GM19468 (cell line): ENCODE data around the gene MBLAC1.

Experiments used
- ATAC-seq: cut with Tn5 transposase; IDR thresholded peaks from one replicate; pipeline ENCODE4 v1.9.1; 2021; ENCODE audit warnings: mild to moderate bottlenecking, moderate library complexity, moderate number of reproducible peaks; ENCODE audit not compliant: unreplicated experiment; ENCODE audit errors: extremely low read depth

The MBLAC1 gene

GRCh38 chr7:100166970-100167911 lies 40.5 kb downstream of the MBLAC1 start:
- ATAC-seq, result no peak

- no peak for ATAC-seq
Measured at GRCh38 chr7:100167912-100168323, 41.2 kb downstream of the MBLAC1 start.

DNA sequence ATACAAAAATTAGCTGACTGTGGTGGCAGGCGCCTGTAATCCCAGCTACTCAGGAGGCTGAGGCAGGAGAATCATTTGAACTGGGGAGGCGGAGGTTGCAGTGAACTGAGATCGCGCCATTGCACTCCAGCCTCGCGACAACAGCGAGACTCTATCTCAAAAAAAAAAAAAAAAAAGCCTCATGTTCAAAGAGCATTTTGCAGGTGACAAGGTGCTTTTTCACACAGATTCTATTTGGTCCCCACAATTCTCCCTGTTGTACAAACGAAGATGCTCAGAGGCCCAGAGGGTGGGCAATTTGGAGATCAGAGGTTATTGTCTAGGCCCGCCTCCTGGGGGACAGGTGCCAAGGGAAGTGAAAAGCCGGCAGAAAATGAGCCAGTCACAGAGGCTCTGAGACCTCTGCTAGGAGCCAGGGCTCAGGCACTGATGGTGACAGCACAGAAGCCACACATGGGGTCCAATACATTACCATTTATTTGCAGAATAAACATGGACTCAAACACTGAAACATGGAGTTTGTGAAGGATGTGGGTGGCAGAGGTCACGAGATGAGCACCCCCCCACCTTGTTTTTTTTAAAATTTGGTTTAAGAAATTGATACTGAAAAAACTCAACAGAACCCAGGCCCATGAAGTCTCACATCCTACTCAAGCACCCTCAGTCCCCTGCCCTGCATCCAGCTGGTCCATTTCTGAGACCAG lies 42.5 kb downstream of the MBLAC1 start:
- no peak for ATAC-seq

GRCh38 chr7:100170101-100170897 lies 43.5 kb downstream of the MBLAC1 start:
- ATAC-seq, result no peak

DNA sequence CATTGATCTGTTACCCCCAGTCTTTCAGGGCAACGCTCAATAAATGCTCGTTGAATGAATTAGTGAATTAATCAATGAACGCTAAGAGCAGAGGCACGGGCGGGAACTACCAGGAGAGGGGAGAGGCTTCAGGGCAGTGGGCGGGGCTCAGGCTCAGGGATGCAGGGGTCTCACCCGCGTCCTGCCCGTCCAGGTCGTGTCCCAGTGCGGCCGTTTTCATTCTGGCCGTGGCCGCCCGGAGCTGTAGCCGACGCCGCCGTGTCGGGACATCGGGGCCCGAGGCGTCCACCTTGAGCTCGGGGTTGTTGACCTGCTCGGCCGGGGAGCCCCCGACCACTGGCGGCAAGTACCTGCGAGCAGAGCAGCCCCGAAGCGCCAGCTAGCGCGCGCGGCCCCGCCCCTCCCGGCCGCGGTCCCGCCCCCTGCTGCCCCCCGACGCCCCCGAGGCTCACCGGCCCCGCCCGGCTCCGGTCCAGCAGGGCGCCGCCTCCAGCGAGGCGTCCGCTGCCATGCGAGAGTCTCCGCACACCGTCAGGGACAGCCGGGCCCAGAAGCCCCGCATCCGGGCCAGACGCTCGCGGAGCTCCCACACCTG lies 44.4 kb downstream of the MBLAC1 start:
- ATAC-seq, result no peak

GRCh38 chr7:100171840-100172239 lies 45.1 kb downstream of the MBLAC1 start:
- ATAC-seq, result no peak

DNA sequence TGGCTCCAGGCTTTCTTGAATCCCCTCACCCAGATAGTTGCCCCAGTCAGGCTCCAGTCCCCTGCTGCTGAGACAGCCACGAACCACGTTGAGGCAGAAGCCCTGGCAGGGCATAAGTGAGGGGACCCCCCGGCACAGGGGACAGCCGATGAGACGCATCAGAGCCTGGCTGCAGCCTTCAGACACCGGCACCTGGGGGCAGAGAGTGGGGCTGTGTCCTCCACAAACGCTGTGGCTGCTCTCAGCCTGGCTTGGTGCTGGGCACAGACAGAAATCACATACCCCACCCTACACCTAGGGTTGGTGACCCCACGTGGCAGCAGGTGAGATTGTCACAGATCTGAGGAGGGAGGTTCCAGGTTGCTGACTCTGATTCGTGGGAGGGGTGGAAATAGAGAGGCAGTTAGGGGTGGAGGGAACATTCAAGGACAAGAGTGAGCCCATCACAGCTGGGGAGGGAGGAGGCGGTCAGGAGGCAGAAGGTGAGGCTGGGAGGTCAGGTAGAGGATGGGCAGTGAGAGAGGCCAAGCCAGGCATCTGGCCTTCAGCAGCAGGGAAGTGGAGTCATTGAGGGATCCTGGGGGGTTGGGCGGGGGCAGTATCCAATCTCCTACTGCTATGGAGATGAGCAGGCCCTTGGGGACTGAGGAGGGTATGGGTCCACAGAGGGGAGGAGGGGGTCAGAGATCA lies 47.2 kb downstream of the MBLAC1 start:
- no peak for ATAC-seq

- ATAC-seq, result no peak
Measured at GRCh38 chr7:100174582-100174981, 47.8 kb downstream of the MBLAC1 start.

DNA sequence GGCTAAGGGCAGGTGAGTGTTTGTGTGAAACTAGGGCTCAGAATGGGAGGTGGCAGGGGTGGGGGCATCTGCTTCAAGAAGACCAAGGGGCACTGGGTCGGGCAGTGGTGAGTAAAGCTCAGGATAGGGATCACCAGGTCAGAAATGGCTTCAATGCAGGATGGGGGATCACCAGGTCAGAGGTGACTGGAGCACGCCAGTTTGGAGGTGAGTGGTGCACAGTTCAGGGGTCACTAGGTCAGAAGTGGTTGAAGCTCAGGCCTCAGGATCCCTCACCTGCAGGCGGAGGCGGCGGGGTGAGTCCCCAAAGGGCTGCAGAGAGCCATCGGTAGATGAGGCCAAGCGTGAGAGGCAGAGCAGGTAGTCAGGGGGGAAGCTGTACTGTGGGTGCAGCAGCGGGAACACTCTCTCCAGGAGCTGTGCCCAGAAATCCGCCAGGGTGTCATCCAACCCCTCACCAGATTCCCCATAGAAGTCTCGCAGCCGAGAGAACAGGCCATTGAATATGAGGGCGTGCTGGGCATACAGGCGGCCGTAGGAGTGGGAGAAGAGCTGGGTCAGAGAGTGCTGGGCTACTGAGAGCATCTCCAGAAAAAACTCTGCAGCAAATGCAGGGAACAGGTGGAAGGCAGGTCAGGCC lies 48.6 kb downstream of the MBLAC1 start:
- no peak for ATAC-seq

DNA sequence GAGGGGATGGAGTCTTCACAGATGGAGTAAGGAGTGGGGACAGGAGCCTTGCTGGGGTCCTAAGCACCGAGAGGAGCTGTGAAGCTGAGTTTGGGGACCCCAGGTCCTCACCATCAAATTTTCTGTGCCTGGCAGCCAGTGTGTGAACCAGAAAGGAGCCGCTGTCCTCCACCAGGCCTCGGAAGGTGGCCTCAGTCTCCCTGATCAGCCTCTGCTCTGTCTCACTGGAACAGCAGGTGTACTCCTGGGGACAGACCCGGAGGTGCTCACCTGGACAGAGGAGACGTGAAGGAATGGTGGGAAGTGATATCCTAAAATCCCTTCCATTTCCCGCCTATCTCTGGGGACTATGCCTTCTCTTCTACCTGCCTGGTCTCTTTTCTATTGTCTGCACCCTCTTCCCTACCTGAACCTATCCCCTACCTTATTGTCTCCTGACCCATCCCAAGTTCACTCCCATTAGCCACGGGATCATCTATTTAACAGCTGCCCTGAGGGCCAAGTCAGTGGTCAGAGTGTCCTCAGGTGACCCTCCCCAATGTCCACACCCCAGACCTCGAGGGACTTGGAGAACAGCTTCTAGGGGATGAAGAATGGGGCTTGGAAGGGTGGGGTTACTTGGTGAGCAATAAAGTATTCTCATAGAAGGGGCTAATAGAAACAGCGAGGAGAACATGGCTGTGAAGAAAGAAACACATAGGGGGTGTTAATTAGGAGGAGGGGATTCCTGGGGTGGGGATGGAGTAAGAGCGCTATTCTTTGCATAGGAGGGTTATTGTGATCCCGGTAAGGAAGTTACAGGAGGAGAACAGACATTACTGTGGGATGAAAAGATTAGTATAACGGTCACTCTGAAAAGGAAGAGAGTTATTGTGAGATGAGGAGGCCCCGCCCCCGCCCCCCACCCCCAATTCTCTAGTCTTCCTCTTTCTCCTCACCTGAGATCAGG lies 49.6 kb downstream of the MBLAC1 start:
- ATAC-seq, result no peak

- peak; percentile 78 for ATAC-seq
Measured at GRCh38 chr7:100177045-100178001, 50.6 kb downstream of the MBLAC1 start, which contains the start of the genes GPC2 and STAG3. Gene GPC2, minus strand, starts transcription at chr7:100177381. Its CDS starts 182 bp downstream, at chr7:100177199. Gene STAG3, plus strand, starts transcription at chr7:100177918. Its CDS starts 2,639 bp downstream, at chr7:100180557.
